ENCODE results near the gene GREB1.

GRCh38 chr2:11533278-11534070, at the start of gene GREB1:
- TF ChIP-seq SCRT1 (tag by site-specific recombination; IDR thresholded peaks at IDR 0.05; ENCODE audit: borderline replicate concordance) = no peak
- TF ChIP-seq CTCF (tag by site-specific recombination; IDR thresholded peaks at IDR 0.05) = no peak
- TF ChIP-seq YY1 (tag by site-specific recombination; IDR thresholded peaks at IDR 0.05) = no peak
- no peak for TF ChIP-seq ZNF280D (tag by site-specific recombination; IDR thresholded peaks at IDR 0.05)
- TF ChIP-seq ZNF239 (tag by site-specific recombination; IDR thresholded peaks at IDR 0.05) = no peak
